Sigmoid colon (tissue), 7 donors: ENCODE results near the gene GCHFR. TPM values are rescaled to one million over a fixed set of nuclear protein-coding genes. Genes with fewer than 3 reads are reported as not detected.

ENCODE experiments used
- DNase-seq: peaks from one replicate; pipeline ENCODE4 v3.0.0-alpha.2; 2019
- H3K27ac ChIP-seq, 4 donors: fragments of 200-600 bp; sonication (generic); one replicate each; pipeline ENCODE4 v1.5.1; 2016 to 2019; ENCODE audit warnings: mild to moderate bottlenecking in 1 of 4
- H3K27me3 ChIP-seq, 3 donors: fragments of 200-600 bp; sonication (generic); one replicate each; pipeline ENCODE4 v1.5.1; 2019; ENCODE audit warnings: mild to moderate bottlenecking in 1 of 3
- H3K36me3 ChIP-seq, 4 donors: fragments of 200-600 bp; sonication (generic); one replicate each; pipeline ENCODE4 v1.5.1; 2016 to 2019
- H3K4me1 ChIP-seq, 4 donors: fragments of 200-600 bp; sonication (generic); one replicate each; pipeline ENCODE4 v1.5.1; 2017 to 2019
- H3K4me3 ChIP-seq, 4 donors: fragments of 200-600 bp; sonication (generic); one replicate each; pipeline ENCODE4 v1.5.1; 2017 to 2019; ENCODE audit warnings: mild to moderate bottlenecking in 2 of 4, moderate library complexity in 1 of 4
- H3K9me3 ChIP-seq, 4 donors: fragments of 200-600 bp in 3 of 4; sonication (generic) in 3 of 4; one replicate each; pipeline versions ENCODE4 v1.5.1 to v1.6.1; 2013 to 2019
- EP300 ChIP-seq, 4 donors: sonication (generic); formaldehyde crosslinking; IDR thresholded peaks; one replicate each; pipeline ENCODE4 v1.6.1; 2017; ENCODE audit warnings: antibody characterized with exemption in 4 of 4
- POLR2A ChIP-seq, 2 donors: fragments of 450-650 bp; IDR thresholded peaks; one replicate each; pipeline ENCODE4 v1.6.1; 2016; ENCODE audit warnings: antibody characterized with exemption in 2 of 2, mild to moderate bottlenecking in 2 of 2, moderate library complexity in 2 of 2
- POLR2AphosphoS5 ChIP-seq, 4 donors: sonication (generic); formaldehyde crosslinking; IDR thresholded peaks; one replicate each; pipeline ENCODE4 v1.6.1; 2017; ENCODE audit warnings: antibody characterized with exemption in 4 of 4
- WGBS, 2 donors: extraction: QIAGEN DNeasy Blood & Tissue Kit; methylation state at CpG; one replicate each; pipeline ENCODE4 v1.1.7; 2013; 5-methylcytosine and 5-hydroxymethylcytosine counted together
- intact Hi-C: fragments of 100-400 bp; cut with DNase I; formaldehyde crosslinking; loops from one replicate; pipeline ENCODE4 v1.15.1; 2023
- polyA plus RNA-seq, 3 donors: library from polyadenylated mRNA; stranded (reverse); fragments of 200-250 nt; gene quantifications; one replicate each; pipeline ENCODE4 v1.2.3, GENCODE V29; 2013
- total RNA-seq, 4 donors: library from RNA; depleted of rRNA; stranded (reverse); fragments of >200 nt; gene quantifications; one replicate each; pipeline ENCODE4 v1.1.0, GENCODE V29; 2016
- TF ChIP-seq, protein P1 (sequence below), 4 experiments: fragments of 450-650 bp in 3 of 4; fragments of 200-600 bp in 1 of 4; IDR thresholded peaks; one replicate each; pipeline ENCODE4 v1.5.1; 2016 to 2019; ENCODE audit warnings: antibody characterized with exemption in 4 of 4, mild to moderate bottlenecking in 3 of 4, moderate library complexity in 2 of 4
- donor health status: healthy with polysubstance abuse.
- donor health status: Bipolar disorder and iron deficiency.
- donor health status: healthy.

GCHFR gene
- total and polyA plus RNA-seq, 7 donors: 2.2 to 71.7 (median 27.8) TPM

DNA sequence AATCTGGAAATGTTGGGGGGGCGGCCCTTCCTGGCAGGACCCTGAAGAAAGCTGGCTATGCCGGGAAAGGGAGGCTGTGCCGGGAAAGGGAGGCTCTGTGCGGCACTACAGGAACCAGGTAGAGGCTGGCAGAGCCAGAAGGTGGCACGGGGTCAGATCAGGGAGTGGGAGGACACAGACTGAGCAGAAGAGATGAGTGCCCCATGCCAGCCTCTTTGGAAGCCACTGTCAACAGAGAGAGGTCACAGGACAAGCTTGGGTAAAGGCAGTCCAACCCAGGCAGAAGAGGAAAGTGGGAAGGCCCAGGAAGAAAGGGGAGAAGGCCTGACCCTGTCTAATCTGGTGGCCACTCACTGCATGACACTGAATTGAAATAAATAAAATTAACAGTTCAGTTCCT, 7.4 kb downstream of the GCHFR start:
- TF ChIP-seq, protein P1, sequence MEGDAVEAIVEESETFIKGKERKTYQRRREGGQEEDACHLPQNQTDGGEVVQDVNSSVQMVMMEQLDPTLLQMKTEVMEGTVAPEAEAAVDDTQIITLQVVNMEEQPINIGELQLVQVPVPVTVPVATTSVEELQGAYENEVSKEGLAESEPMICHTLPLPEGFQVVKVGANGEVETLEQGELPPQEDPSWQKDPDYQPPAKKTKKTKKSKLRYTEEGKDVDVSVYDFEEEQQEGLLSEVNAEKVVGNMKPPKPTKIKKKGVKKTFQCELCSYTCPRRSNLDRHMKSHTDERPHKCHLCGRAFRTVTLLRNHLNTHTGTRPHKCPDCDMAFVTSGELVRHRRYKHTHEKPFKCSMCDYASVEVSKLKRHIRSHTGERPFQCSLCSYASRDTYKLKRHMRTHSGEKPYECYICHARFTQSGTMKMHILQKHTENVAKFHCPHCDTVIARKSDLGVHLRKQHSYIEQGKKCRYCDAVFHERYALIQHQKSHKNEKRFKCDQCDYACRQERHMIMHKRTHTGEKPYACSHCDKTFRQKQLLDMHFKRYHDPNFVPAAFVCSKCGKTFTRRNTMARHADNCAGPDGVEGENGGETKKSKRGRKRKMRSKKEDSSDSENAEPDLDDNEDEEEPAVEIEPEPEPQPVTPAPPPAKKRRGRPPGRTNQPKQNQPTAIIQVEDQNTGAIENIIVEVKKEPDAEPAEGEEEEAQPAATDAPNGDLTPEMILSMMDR (IDR thresholded peaks at IDR 0.05): no peak
- no peak for TF ChIP-seq EP300 (IDR thresholded peaks at IDR 0.05)
- no peak for TF ChIP-seq POLR2A (IDR thresholded peaks at IDR 0.05)
- no peak for TF ChIP-seq POLR2AphosphoS5 (IDR thresholded peaks at IDR 0.05)
- DNase-seq: no peak
- H3K4me3 ChIP-seq: no peak overlapping the region
- intact Hi-C loops: no loop called here
- H3K9me3 ChIP-seq: no peaks in the 10 kb centered on the region
- H3K4me1 ChIP-seq: peaks cover 0 to 17% (median 13%) of the 10 kb centered on the region in 4 donors
- H3K36me3 ChIP-seq: peaks cover 18 to 62% (median 38%) of the 10 kb centered on the region in 4 donors
- H3K27me3 ChIP-seq: no peaks in the 10 kb centered on the region
- no peak overlapping the region for H3K27ac ChIP-seq
- 95 to 97% methylated on average over 5 of the region's 5 CpGs for WGBS, 2 donors

DNA sequence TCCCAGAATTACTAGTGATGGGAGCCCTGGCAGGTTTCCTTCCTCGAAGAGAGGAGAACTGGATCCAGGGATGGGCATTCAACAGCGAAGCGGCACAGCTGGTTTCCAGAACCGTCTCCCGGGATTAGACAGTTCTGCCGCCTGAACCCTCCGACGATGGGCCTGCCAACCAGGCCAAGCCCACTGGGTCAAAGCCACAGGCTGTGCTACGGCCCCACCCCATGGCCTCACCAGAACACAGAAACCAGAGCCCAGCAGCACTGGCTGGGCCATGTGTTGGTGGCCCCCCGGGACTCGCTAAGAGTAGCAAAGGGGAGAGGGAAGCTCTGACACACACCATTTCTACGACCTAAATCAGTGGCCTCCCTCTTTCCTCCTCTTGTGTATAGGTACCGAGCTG, 8.1 kb downstream of the GCHFR start:
- H3K9me3 ChIP-seq: no peaks in the 10 kb centered on the region
- H3K27me3 ChIP-seq: no peaks in the 10 kb centered on the region
- TF ChIP-seq, protein P1 (IDR thresholded peaks at IDR 0.05): no peak
- TF ChIP-seq POLR2AphosphoS5 (IDR thresholded peaks at IDR 0.05) (no peak), EP300 (IDR thresholded peaks at IDR 0.05) (no peak), POLR2A (IDR thresholded peaks at IDR 0.05) (no peak)
- DNase-seq: no peak
- intact Hi-C loops: no loop called here
- peaks cover 0 to 17% (median 13%) of the 10 kb centered on the region in 4 donors for H3K4me1 ChIP-seq
- WGBS, 2 donors: 88 to 94% methylated on average over 13 of the region's 13 CpGs
- H3K4me3 ChIP-seq: no peak overlapping the region
- H3K36me3 ChIP-seq: peaks cover 24 to 70% (median 45%) of the 10 kb centered on the region in 4 donors
- no peak overlapping the region for H3K27ac ChIP-seq

DNA sequence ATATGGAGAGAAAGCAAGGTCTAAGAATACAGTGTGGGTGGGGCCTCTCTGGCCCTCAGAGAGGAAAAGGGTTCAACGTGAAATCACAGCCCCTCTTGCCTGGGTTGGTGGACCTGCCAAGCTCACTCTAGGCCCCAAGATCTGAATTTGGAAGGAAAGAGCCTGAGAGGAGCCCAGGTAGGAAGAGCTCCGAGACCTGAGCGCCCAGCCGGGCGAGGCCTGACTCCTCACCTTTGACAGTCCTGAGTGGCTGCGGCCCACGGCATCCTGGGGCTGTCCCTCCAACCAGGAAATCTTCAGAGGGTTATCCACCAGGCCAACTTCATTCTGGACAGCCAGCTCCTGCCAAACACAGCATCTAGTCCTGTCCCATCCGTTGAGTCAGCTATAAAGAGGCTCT, 9.6 kb downstream of the GCHFR start:
- Histone ChIP-seq H3K36me3 (peaks cover 25 to 81% (median 43%) of the 10 kb centered on the region in 4 donors), H3K4me1 (peaks cover 0 to 17% (median 13%) of the 10 kb centered on the region in 4 donors), H3K4me3 (no peak overlapping the region), H3K27ac (no peak overlapping the region), H3K9me3 (no peaks in the 10 kb centered on the region), H3K27me3 (no peaks in the 10 kb centered on the region)
- TF ChIP-seq EP300 (IDR thresholded peaks at IDR 0.05) (no peak), POLR2A (IDR thresholded peaks at IDR 0.05) (no peak), POLR2AphosphoS5 (IDR thresholded peaks at IDR 0.05) (no peak)
- TF ChIP-seq, protein P1 (IDR thresholded peaks at IDR 0.05): no peak
- no peak for DNase-seq
- intact Hi-C loops: no loop called here
- 88 to 92% methylated on average over 8 of the region's 8 CpGs for WGBS, 2 donors

GRCh38 chr15:40773902-40774301, 10.0 kb downstream of the GCHFR start:
- Histone ChIP-seq H3K4me3 (no peak overlapping the region), H3K36me3 (peaks cover 29 to 85% (median 47%) of the 10 kb centered on the region in 4 donors), H3K4me1 (peaks cover 0 to 14% (median 12%) of the 10 kb centered on the region in 4 donors), H3K27me3 (no peaks in the 10 kb centered on the region), H3K27ac (no peak overlapping the region), H3K9me3 (no peaks in the 10 kb centered on the region)
- 96% methylated on average over 6 of the region's 6 CpGs for WGBS, 2 donors
- intact Hi-C loops: no loop called here
- DNase-seq: no peak
- TF ChIP-seq POLR2AphosphoS5 (IDR thresholded peaks at IDR 0.05) (no peak), POLR2A (IDR thresholded peaks at IDR 0.05) (no peak), EP300 (IDR thresholded peaks at IDR 0.05) (no peak)
- TF ChIP-seq, protein P1 (IDR thresholded peaks at IDR 0.05): no peak

DNA sequence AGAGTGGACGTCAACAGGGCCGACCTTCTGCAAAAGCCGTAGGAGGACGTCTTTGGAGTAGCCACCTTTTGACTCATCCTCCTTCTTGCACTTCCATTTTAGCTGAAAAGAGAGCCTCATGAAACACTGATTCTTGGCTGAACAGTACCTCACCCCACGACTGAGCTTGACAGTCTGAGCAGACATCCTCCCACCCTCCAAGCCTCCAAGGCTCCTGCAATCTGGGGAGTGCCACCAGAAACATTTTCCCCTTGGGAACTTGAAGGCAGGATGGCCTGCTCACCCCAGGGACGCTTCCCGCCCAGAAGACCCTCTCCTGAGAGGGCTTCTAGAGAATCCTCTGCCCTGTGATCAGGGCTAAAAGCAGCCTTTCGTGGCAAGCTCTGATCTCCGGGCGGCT, 11.1 kb downstream of the GCHFR start:
- DNase-seq: no peak
- H3K9me3 ChIP-seq: no peaks in the 10 kb centered on the region
- H3K27ac ChIP-seq: no peak overlapping the region
- no peaks in the 10 kb centered on the region for H3K27me3 ChIP-seq
- intact Hi-C loops: no loop called here
- H3K4me1 ChIP-seq: peaks cover 0 to 3% (median 1%) of the 10 kb centered on the region in 4 donors
- no peak overlapping the region for H3K4me3 ChIP-seq
- WGBS, 2 donors: 93 to 96% methylated on average over 10 of the region's 10 CpGs
- TF ChIP-seq, protein P1 (IDR thresholded peaks at IDR 0.05): no peak
- TF ChIP-seq POLR2AphosphoS5 (IDR thresholded peaks at IDR 0.05): no peak
- no peak for TF ChIP-seq EP300 (IDR thresholded peaks at IDR 0.05)
- no peak for TF ChIP-seq POLR2A (IDR thresholded peaks at IDR 0.05)
- H3K36me3 ChIP-seq: peaks cover 34 to 96% (median 56%) of the 10 kb centered on the region in 4 donors
